8988T (cell line): ENCODE results near the gene TSPAN9.

Experiments
- DNase-seq: peaks from one replicate; pipeline ENCODE4 v3.0.0; 2011

The TSPAN9 gene

DNA sequence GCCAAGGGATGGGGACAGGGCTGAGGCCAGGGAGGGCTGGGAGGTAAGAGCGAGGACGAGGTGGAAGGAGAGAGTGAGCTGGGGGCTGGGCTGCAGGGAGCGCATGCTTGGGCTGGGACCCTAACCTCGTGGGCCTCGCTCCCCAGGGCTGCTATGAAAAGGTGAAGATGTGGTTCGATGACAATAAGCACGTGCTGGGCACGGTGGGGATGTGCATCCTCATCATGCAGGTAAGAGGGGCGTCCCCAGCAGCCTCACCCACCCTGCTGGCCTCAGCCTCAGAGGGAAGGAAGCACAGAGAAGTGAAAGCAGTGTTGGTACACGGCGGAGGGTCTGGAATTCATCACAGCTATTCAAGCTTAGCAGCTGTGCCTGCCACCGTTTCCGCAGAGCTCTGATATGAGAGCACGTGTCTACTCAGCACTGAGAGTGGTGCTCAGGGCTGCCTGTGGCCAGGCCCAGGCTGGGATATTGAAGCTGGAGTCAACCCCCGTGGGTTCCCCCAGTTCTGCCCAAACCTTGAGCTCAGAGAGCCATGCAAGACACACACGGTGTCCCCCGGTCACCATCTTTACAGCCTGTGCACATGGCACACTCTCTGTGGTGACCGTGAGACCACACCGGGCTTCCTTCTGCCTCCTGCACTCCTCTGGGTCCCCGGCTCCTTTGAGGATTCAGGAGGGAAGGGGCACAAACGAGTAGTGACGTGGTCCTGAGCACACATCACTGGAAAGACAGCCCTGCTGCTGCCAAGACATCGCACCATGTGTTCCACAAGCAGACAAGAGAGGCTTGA is 204.6 kb downstream of the TSPAN9 start:
- no peak for DNase-seq

DNA sequence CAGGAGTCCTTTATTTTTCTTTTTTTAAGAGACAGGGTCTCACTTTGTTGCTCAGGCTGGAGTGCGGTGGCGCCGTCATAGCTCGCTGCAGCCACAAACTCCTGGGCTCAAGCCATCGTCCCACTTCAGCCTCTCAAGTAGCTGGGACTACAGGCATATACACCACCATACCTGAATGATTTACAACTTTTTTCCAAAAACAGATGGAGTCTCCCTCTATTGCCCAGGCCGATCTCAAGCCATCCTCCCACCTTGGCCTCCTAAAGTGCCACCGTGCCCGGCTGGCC is 205.1 kb downstream of the TSPAN9 start:
- DNase-seq = no peak

DNA sequence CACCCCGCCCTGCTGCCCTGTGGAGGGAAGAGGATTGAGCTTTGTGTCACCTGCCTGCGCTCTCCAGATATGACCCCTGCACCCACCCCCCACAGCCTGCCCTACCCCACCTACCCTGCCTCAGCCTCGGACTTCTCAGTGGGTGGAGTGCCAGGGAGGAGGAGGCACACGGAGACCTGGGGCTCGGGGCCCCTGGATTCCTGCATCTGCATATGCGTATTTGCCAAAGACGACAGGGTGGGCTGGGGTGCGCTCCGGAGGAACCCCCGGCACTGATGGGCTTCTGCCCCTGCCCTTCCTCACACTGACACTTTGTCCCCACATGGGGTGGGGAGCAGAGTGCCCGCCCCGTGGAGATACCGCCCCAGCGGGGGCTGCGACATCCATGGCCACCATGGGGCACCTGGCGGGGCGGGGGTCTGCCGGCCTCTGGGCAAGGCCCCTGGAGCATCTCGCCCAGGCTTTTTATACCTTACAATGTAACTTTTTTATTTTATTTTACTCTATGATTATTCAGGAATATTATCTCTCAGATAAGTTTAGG is 206.0 kb downstream of the TSPAN9 start:
- DNase-seq = no peak

DNA sequence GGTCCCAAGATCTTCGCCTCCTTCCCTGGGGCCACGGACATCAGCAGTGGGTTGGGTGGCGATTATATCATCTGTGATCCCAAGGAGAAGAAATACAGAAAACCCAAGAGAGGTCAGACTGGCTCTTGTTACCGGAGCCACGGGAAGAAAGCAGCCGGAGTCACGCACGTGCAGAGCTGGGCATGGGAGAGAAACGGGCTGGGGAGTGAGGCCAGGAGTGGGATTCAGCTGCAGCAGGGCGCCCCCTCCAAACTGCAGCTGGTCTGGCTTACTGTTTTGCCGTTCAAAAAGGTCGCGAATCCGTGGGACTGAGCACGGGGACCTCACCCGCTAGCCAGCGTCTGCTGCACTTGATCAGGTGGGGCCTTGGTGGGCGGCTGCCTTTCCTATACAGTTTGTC is 207.2 kb downstream of the TSPAN9 start:
- DNase-seq = no peak

- no peak for DNase-seq
Observed at GRCh38 chr12:3285570-3285969, 208.4 kb downstream of the TSPAN9 start.

DNA sequence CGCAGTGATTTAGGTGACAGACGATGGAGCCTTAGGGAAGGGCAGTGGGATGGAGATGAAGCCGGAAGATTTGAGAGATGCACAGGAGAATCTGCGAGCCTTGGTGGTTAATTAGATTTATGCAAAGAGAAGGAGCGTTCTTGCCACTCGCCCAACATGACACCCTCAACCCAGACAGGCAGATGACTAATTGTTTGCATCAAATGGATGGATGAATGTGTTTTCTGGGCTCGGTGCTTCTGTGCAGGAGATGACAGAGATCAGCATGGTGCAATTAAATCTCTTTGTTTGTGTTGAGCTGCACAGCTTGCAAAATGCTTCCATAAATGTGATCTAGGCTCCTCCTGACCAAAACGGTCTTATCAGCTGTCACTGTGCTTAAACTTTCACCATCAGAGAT is 211.5 kb downstream of the TSPAN9 start:
- no peak for DNase-seq

- no peak for DNase-seq
Observed at GRCh38 chr12:3289702-3290101, 212.5 kb downstream of the TSPAN9 start.

DNA sequence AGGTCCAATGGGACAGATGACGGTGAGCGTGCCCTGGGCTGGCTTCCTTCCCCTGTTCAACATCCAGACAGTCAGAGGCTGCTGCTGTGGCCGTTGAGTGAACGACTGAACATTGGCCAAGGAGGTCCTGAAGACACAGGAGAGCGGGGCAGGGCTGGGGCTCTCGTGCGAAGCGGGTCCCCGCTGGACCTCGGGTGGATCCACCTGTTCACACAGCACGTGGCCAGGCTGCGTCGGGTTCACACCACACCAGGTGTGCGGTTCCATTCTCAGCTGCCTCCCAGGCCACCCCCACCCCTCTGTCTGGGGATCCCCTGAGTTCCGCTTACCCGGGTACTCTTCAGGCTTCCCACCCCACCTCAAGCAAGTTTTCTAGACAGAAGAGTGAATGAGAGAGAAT is 214.8 kb downstream of the TSPAN9 start:
- no peak for DNase-seq

GRCh38 chr12:3292677-3293412 is 215.7 kb downstream of the TSPAN9 start:
- no peak for DNase-seq

DNA sequence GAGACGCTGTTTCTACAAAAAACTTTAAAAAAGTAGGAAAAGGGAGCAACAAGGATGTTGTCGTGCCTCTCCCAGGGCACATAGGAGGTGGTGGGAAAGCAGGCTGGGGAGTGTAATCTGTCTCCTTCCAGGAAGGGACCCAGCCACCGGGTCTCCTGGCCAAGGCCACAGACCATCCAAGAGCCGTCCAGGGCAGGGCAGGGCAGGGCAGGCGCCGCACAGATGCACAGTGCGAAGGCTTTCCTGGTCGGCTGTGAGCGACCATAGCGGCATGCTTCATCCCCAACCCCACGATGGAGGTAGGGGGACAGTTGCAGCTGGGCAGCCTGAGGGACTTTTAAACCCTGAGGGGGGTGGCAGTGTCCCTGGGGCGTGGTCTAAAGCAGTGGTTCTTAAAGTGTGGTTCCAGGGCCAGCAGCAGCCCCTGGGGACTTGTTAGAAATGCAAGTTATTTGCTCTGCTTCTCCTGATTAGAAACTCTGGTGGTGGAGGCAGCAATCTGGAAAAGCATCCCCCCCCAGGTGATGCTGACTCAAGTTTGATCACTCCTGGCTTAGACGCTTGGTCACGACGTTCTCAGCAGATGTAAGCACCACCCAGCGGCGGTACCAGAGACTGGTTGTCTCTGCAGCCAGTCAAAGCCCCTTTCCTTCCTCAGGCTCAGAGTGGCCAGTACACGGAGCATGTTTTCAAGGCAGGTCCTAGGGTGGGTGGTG is 216.4 kb downstream of the TSPAN9 start:
- no peak for DNase-seq

GRCh38 chr12:3294481-3294911 is 217.3 kb downstream of the TSPAN9 start:
- DNase-seq = no peak

- DNase-seq = no peak
Observed at GRCh38 chr12:3295225-3295624, 218.0 kb downstream of the TSPAN9 start.

- DNase-seq = no peak
Observed at GRCh38 chr12:3295646-3296408, 218.6 kb downstream of the TSPAN9 start.

- no peak for DNase-seq
Observed at GRCh38 chr12:3296409-3296701, 219.2 kb downstream of the TSPAN9 start.

GRCh38 chr12:3298603-3299002 is 221.4 kb downstream of the TSPAN9 start:
- DNase-seq = no peak

DNA sequence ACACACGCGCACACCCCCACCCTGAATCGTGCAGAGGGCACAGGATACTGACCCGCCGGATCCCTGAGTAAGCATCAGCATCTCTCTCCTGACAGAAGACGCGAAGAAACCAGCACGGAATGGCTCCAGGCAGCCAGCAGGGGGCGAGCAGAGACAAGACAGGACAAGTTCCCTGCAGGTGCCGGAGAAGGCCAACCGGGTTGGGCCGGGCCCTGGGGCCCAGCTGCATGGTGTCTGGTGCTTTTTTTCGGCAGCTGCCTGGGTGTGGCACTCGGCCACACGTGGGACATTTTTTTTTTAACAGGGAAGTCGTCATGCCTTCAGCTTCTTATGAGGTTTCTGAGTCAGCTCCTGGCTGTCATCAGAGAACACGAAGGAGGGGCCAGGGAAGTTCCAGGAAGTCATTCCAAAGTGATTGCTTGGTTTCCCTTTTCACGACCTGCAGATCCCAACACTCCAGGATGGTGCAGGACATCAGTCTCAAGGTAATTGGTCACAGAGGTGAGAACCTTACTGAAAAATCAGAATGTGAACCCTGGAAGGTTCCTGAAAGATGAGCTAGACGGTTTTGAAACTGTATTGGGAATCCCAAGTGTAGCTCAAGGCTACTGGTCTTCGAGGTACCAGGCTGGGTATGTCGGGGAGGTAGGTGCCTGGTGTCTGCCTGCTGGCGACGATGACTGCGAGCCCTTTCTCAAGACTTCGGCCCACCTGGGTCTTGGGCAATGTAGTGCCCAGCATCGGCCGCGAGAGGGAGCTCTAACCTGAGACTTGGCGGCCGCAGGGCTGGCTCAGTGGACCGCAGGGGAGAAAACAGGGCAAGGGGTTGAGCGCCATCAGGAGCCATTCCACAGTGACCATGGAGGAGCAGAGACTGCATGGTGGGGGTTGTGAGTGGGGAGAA is 223.0 kb downstream of the TSPAN9 start:
- DNase-seq = peak; percentile 70

DNA sequence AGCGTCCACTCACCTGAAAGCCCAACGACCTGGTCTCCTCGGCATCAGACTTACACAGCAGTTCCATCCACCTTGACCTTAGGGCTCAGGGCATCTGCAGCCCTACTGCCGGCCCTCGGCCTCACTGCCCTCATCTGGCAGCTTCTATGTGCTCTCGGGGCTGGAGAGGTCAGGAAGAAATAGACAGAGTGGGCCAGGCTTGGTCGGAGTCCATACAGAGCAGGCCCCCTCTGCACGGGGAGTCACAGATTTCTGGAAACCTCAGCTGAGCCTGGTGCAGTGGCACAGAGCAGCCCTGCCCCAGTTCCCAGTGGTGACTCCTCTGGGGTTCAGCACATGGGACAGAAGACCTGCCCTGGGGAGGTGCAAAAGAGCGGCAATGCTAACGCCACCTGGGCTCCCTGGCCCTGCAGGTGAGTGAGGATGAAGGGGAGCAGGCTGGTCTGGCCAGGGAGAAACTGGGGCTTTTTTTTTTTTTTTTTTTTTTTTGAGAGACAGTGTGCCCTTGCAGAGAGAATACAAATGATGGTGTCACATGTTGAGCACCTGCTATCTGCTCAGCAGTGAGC is 223.7 kb downstream of the TSPAN9 start:
- no peak for DNase-seq

GRCh38 chr12:3302401-3303041 is 225.3 kb downstream of the TSPAN9 start:
- no peak for DNase-seq

GRCh38 chr12:3303410-3304136 is 226.4 kb downstream of the TSPAN9 start:
- DNase-seq = no peak

DNA sequence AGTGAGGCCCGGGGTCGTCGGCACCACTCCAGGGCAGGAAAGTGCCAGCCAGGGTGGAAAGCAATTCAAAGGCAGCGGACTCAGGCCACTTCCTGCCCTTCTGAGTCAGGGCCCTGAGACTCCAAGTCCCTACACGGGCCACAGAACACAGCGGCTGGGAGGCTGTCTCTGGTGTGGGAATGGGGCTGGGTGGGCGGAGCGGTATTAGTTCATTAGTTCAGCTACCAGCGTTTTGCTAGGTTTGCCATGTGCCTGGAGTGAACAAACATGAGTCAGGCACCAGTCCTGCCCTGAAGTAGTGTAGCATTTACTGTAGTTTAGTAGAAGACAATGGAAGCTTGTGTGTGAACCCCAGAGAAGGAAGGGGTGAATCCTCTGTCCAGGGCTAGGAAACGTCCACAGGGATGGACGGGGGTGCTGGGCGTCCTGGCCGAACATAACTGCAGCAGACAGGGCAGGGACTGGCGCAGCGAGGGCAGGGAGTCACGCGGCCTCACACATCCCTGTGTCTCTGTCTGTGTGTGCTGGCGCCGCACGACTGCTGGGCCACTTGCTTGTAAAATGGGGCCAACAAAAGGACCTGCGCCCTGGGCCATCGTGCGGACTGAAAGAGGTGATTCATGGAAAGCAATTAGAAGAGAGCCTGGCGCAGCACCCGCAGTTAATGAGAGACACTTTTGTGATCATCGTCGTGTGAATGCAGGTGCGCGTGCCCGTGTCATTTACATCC is 227.4 kb downstream of the TSPAN9 start:
- DNase-seq = peak; percentile 55
